NCI-H82 treated with DMSO at 0.1 percent for 48 hours (cell line): ENCODE measurements around the gene TMEM164.

Source experiments
- DNase-seq: peaks from one replicate; lab custom pipeline; 2025; ENCODE audit not compliant: unreplicated experiment; lab: John Stamatoyannopoulos, UW

Gene TMEM164

DNA sequence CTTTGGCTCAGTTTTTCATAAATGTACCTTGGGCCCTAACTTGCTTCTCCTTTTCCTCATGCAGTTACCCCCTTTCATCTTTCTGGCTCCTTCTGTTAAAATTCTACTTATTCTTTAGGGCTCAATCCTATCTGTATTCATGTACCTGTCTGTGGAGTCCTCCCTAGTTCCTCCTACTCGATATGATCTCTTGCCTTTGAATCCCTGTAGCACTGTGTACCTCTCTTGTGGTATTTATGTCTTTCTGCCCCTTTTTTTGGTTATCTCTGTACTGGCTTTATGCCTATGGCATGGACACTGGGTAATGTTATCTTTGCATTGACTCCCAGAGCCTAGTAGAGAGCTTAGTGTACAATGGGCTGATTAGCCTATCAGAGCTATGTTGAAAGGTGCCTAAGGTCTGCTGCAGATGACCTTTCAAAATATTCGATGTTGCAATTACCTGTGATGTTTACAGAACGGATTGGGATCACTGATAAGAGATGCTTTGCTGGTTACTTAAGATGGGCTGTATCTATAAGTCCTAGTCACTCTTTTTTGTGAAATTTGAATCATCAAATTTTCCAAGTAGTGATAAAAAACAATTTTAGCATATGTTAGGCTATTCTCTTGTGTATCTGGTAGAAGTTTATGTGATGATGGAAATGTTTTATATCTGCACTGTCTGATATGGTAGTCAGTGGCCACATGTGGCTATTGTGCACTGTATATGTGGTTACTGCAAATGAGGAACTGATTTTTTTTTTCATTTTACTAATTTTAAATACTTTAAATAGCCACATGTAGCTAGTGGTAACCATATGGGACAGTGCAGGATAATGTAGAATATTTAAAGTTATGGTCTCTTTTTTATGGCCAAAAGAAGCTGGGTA, 33.5 kb downstream of the TMEM164 start:
- no peak for DNase-seq

DNA sequence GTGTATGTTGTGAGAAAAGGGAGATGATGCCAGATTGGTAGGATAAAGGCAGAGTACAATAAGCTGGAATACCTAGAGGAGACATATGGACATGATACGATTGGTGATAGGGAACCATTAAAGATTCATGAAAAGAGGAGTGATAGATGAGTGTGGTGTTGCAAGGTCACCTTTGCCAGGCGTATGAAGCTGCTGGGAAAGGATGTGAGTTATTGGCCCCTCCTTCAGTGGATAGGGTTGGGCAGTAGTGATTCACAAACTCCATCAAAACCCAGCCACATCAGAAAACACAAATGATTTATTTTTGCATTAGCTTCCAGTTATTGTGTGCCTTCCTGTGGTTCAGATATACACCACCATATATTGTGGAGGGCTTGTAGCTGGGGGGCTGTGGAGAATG, 34.3 kb downstream of the TMEM164 start:
- DNase-seq, result no peak

GRCh38 chrX:110038900-110039299, 36.0 kb downstream of the TMEM164 start:
- no peak for DNase-seq

GRCh38 chrX:110041980-110042379, 39.1 kb downstream of the TMEM164 start:
- no peak for DNase-seq

GRCh38 chrX:110042496-110042895, 39.6 kb downstream of the TMEM164 start:
- no peak for DNase-seq

DNA sequence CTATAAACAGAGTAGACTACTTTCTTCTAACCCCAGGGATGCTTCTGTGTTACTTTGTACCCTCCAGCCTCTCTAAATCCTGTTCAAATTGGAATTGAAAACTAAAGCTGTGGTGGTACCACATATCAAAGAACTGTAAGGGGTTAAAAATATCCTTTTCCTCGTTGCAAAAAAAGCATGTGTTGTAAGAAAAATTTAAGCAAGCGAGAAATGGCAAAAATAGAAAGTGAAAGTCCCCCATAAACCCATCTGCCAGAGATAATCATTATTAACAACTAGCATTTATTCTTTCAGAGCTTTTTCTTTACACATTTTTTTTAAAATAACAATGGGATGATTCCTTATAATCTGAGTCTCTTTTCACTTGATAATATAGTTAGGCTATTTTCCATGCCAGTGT, 40.6 kb downstream of the TMEM164 start:
- no peak for DNase-seq

- DNase-seq, result peak; percentile 97
These were observed 41.7 kb downstream of the TMEM164 start for GRCh38 chrX:110044346-110045249.

DNA sequence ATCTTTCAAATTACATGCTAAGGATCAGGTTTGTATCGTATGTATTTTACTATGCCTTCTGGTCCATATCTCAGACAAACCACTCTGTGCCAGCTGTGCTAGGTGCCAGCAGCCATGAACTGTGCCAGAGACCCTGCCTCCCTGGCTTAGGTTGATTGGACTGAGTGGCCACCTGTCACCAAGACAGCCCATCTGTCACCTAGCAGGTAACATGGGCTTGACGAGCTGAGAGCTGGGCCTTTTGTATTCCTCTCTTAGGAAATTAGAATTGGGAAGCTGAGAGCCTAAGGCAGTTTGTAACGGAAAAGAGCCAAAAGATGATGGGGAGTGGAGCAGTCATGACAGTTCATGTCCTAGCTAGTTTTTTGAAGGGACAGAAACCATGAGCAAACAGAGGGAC, 42.5 kb downstream of the TMEM164 start:
- DNase-seq, result peak; percentile 51

DNA sequence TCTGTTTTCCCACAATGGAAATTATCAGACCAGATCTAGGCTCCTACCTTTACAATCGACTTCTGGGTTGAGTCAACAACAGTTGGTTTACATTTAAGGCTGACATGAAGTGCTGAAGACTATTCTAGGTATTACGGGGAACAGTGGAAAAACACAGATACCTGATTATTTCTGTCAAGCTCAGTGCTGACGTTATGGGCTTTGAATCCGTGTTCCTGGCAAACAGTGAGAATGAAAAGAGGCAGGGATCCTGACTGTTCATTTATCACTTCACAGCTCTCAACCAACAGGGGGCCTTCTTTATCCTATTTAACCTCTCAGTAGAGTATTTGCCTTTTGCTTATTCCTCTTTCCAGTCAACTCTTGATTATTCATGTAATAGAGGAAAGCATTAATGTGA, 43.1 kb downstream of the TMEM164 start:
- peak; percentile 42 for DNase-seq

DNA sequence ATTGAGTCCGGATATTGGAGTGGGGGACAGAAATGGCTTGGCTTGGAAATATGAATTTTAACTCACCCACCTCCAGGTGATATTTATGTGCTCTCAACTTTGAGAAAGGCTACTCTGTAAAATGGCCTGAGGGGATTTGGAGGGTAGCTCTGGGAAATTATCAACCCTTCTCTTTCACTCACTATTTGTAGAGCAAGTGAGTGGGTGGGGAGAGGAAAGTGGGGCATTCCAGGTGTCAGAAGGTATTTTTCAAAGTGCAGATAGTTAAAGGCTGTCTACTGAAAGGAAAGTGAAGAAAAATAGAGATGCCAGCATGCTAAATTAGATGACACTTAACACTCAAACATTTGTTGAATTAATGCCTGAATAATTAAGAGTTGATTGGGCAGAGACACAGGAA, 44.1 kb downstream of the TMEM164 start:
- DNase-seq, result no peak

DNA sequence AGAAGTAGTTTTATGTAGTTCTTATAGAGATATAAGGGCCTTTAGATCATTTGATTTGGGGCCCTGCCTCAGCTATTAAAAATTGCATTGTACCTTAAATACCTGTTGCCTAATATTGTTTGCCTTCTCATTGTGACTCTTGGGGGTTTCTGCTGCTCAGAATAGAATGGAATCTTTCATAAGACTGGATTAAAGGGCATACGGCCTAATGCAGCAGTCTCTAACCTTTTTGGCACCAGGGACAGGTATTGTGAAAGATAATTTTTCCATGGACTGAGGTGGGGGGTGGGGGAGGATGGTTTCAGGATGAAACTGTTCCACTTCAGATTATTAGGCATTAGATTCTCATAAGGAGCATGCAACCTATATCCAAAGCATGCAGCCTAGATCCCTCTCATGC, 46.2 kb downstream of the TMEM164 start:
- no peak for DNase-seq

GRCh38 chrX:110050386-110050785, 47.5 kb downstream of the TMEM164 start:
- DNase-seq, result no peak

GRCh38 chrX:110050901-110051300, 48.0 kb downstream of the TMEM164 start:
- DNase-seq, result no peak

- DNase-seq, result no peak
These were observed 48.6 kb downstream of the TMEM164 start for GRCh38 chrX:110051559-110051958.

DNA sequence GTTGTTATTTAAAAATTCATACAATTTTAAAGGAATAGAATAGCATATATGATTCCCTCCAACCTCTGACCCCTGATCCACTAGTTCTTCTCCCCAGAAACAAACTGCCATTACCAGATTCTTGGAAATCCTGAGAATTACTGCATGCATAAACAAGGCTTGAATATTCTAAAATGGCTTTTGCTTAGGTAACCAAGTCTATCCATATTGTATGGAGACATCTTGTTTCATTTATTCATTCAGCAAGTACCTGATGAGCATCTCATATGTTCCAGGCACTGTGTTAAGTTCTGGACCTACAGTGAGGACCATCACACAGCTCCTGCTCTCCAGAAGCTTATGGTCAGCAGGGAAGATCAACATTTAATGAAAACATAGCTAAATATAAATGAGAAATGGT, 49.4 kb downstream of the TMEM164 start:
- DNase-seq, result no peak

DNA sequence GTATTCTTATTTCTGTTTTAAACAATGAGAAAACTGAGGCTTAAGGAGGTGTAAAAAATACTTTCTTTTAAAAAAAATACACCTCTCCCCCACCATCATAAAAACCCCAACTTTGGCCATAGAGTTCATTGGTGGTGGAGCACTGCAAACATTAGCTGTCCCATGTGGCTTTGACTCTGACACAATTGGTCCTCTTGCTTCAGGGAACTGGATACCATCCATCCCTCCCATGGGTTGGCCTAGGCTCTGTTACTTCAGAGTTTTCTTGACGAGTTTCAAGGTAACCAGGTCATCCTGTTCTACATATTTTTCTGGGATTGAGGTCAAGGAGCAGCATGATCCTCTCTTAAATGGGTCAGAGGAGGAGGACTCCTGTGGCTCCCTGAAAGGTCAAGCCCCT, 50.5 kb downstream of the TMEM164 start:
- DNase-seq, result no peak

DNA sequence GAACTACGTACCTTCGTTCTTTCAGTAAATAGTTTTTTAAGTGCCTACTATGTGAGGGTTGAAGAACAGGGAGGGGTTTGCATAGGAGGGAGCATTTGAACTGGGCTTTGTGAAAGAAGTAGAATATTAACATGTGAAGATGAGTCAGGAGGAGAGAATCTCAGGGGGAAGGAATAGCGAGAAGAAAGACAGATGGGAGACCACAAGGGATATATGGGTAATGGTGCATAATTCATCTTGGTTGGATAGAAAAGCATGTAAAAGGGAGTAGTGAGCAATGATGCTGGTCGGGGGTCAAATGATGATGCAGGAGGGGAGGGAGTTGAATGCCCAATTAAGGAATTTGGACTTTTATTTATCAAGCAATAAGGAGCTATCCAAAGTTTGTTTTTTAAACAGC, 52.7 kb downstream of the TMEM164 start:
- DNase-seq, result no peak

DNA sequence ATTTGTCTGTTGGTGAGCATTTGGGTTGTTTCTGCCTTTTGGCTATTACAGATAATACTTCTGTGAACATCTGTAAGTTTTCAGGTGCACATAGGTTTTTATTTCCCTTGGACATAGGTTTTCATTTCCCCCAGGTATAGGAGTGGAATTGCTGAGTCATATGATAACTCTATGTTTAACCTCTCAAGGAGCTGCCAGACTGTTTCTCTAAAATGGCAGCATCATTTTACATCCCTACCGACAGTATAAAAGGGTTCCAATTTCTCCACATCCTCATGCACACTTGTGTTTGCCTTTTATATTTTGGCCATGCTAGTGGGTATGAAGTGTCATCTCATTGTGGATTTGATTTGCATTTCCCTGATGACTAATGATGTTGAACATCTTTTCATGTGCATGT, 53.5 kb downstream of the TMEM164 start:
- no peak for DNase-seq

DNA sequence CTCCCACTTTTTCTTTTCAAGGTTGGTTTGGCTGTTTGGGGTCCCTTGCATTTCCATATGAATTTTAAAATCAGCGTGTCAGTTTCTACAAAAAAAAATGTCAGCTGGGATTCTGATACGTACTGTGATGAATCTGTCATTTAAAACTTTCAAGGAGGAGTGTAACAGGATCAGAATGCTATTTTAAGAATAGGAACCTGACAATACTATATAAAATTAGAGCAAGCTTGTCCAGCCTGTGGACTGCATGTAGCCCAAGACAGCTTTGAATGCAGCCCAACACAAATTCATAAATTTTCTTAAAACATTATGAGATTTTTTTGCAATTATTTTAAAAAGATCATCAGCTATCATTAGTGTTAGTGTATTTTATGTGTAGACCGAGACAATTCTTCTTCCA, 56.5 kb downstream of the TMEM164 start:
- no peak for DNase-seq

DNA sequence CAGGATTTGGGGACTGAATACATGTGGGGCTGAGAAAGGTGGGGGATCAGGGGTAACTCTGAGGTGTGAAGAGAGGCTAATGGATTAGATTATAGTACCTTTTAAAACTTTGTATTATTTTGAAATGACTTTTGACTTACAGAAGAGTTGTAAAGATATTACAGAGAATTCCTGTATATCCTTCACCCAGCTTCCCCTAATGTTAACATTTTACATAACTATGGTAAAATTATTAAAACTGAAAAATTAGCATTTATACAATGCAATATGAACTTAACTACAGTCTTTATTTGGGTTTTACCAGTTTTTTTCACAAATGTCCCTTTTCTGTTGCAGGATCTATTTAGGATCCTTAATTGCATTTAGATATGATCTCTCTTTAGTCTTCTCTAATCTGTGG, 57.4 kb downstream of the TMEM164 start:
- DNase-seq, result no peak

- DNase-seq, result no peak
These were observed 58.1 kb downstream of the TMEM164 start for GRCh38 chrX:110060846-110061537.
